T47D (cell line): ENCODE data around the gene TBX6.
"Not testable (repeated sequence)": the region's sequence is repeated elsewhere in the genome, so short reads cannot be mapped to it uniquely, and the experiment has no call there.

Experiments
- DNase-seq, 2 experiments: peaks; one replicate each; pipeline versions ENCODE4 v3.0.0 to v3.0.0-alpha.2; 2011 to 2012; ENCODE audit warnings: low read depth in 1 of 2, low spot score in 1 of 2
- JUND ChIP-seq: IDR thresholded peaks from 2 replicates; pipeline ENCODE4 v1.6.1; 2012; ENCODE audit warnings: low read depth
- in situ Hi-C: cut with HindIII; loops from 2 replicates; pipeline ENCODE4 v1.10.0; 2016; ENCODE audit warnings: low sequenced_read_pairs, low pct_unique_long_range_greater_than_20kb

Gene TBX6

GRCh38 chr16:30120340-30121105, 28.8 kb upstream of the TBX6 start:
- DNase-seq = no peak
- TF ChIP-seq JUND = no peak
- in situ Hi-C loops = no loop called here

GRCh38 chr16:30119428-30119827, 27.7 kb upstream of the TBX6 start:
- TF ChIP-seq JUND = no peak
- no peak for DNase-seq
- in situ Hi-C loops = no loop called here

- no peak for TF ChIP-seq JUND
- in situ Hi-C loops = no loop called here
- DNase-seq = no peak
These were observed 26.0 kb upstream of the TBX6 start for GRCh38 chr16:30117768-30118167.

DNA sequence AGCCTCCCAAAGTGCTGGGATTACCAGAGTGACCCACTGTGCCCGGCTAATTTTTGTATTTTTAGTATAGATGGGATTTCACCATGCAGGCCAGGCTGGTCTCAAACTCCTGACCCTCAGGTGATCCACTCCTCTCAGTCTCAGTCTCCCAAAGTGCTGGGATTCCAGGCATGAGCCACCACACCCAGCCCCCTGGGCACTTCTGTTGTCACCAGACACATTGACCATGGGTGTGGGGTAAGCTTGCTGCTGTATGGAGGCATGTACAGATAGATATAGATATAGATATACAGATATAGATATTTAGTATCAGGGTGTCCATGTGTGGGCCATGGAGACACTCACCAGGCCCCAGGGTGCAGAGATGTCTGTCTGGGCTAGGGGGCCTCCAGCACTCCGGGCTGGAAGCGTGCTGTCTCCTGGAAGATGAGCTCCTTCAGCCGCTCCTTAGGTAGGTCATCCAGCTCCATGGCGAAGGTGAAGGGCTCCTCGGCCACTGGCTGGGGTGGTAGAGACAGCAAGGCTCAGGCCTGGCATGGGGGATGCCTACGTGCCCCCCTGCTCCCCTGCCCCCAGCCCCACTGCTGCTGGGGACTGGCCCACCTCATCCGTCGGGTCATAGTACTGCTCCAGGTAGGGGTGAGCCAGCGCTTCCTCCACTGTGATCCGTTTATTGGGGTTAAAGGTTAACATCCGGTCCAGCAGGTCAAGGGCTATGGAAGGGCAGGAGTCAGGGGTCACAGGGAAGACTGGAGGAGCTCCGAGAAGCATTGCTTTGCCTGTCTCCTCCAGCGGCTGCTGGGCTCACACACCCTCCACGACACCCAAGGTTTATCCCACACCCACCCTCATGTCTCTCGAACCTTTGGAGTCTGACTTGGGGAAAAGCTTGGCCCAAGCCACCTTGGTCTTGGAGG, 24.8 kb upstream of the TBX6 start:
- no peak for TF ChIP-seq JUND
- in situ Hi-C loops = no loop called here
- DNase-seq = no peak

DNA sequence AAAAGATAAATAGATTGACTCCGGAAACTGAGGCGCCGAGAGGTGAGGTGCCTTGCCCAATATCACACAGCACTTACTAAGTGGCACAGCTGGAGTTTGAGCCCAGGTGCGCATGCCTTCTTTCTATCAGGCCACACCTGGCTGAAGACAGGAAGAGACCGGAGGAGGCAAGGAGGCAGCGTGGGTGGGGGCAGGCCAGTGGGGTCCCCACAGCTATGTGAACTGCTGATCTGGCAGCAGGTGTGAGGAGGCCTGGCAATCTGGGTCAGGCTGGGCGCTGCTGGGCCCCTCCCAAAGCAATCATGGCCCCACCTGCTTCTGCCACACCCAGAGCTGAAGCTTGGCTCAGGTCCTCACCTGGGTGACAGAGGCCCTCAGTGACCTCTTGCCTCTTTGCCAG, 23.5 kb upstream of the TBX6 start:
- TF ChIP-seq JUND = no peak
- DNase-seq = no peak
- in situ Hi-C loops = no loop called here

DNA sequence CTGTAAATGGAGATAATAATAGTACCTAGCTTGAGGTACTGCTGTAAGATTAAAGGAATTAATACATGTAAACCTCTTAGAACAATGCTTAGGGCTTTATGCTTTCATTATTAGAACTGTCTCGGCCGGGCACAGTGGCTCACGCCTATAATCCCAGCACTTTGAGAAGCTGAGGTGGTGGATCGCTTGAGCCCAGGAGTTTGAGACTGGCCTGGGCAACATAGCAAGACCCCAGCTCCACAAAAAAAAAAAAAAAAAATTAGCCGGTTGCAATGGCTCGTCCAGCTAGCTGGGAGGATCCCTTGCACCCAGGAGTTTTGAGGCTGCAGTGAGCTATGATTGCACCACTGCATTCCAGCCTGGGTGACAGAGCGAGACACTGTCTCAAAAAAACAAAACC, 23.1 kb upstream of the TBX6 start:
- DNase-seq, in situ Hi-C loops: not testable (repeated sequence)

DNA sequence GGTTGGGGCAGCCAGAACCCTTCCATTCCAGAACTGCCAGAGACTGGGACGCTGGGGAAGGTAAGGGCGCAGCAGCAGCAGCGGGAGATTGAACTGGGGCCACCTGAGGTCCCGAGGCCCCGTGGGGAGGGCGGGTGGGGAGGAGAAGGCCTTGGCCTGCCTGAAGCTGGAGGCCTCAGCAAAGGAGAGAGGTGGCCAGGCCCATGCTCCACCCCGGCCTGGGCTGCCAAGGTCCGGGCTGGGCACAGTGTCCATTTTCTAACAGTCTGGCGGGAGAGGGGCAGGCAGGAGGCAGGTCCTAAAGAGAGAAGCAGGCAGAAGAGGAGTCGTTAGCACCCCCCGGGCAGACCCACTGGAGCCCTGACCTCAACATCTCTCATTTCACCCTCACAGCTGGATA, 22.7 kb upstream of the TBX6 start:
- DNase-seq = no peak
- TF ChIP-seq JUND = no peak
- in situ Hi-C loops = no loop called here

DNA sequence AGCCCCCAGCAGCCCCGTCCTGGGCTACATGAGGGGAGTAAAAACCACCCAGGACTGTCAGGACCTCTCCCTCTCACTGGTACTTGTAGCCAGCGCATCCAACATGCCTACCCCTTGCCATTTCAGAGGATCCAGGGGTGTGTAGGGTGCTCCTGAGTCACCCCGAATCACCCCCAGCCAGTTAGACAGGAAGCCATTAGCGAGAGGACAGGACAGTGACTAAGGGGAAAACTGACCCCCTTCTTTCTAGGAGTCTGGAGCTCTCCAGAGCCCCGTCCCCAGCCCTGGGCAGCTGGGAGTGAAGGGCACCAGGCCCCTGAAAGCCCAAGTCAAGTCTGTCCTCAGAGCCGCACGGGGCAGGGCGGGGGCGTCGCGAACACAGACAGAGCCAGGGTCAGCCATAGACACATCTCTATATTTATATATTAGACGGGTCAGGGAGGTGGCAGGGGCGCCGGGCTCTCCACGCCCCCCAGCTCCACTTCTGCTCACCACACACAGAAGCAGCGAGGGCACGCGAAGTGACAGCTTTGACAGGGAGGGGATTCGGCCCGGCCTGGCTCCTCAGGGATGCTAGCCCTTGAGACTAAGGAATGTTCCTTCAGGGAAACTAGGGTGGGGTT, 22.1 kb upstream of the TBX6 start:
- no peak for TF ChIP-seq JUND
- in situ Hi-C loops = no loop called here
- DNase-seq = no peak

DNA sequence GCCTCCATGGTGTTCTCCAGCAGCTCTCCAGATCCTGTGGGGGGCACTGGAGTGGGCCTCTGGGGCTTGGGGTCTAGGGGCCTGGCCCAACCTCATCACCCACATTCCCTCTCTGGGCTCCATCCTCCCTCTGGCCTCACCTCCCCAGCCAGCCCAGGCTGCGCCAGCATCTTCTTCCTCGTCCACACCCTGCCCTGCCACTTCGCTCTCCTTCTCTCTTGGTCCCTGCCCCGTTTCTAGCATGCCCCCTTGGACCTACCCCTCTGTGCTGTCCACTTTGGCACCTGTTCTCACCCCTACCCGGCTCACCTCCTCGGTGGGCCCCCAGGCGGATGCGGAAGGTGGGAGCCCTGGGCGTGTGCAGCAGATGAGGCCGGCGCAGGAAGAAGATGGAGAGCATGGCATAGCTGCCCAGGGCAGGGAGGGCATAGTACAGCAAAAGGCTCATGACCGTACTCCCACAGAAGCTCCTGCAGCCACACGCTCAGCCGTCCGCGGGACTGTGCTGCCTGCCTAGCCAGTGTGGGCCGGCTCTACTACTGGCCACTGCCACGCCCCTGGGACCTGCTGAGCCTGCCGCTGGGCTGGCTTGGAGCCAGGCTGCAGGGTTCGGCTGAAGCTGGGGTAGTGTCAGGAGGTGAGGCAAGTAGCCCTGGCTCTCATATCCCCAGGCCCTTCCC, 21.4 kb upstream of the TBX6 start, which contains the start of gene GDPD3:
Gene GDPD3 (minus strand): TSS at position 507 of the 680 bp plus-strand sequence. CDS start 59 bp downstream, at position 448.
- TF ChIP-seq JUND = no peak
- DNase-seq = peak in 1 of 2 experiments; percentile 72
- in situ Hi-C loops = no loop called here

DNA sequence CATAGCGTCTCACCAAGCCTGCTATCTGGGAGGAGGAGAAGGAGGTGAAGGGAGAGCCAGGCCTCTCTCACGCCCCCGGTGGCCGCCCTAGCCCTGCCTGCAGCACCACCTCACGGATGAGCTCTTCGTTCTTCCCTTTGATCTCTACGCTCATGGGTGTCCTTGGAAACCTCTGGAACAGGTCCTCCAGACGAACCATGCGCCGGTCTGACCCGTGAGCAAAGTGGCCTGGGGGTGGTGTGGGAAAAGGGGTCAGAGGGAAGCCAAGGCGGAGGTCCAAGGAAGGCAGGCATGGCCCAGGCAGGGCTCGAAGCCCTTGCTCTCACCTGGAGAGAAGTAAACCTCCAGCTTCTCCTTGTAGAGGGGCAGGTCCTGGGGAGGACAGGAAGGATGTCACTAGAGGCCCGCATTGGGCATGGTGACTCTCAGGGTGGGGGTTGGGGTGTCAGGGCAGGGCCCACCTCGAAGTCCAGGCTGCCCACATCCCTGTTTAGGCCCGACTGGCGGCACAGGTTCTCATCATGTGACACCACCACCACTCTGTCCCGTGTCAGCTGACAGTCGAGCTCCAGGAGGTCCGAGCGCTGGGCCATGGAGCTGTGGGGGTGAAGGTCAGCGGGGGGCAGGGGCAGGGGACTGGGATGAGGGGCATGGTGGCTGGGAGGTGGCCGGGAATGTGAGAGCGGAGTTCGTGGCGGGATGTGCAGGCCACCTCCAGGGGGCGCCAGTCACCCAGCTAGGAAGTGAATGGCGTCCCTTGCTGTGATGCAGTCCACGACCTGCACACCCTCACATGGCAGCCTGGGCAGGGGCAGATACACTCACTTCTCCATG, 20.7 kb upstream of the TBX6 start:
- in situ Hi-C loops = no loop called here
- peak in 1 of 2 experiments; percentile 62 for DNase-seq
- TF ChIP-seq JUND = no peak

DNA sequence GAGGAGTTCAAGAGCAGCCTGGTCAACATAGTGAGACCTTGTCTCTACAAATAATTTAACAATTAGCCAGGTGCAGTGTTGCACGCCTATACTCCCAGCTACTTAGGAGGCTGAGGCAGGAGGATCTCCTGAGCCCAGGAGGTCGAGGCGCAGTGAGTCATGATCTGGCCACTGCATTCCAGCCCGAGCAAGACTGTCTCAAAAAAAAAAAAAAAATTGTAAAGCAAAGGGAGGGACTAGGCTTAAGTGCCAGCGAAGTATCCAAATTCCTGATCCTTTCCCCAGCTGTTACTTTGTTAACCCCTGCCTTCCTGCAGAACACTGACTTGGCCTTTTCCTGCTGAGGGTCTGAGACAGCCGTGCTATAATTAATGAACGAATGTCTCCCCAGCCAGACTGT, 18.9 kb upstream of the TBX6 start:
- TF ChIP-seq JUND = no peak
- in situ Hi-C loops = no loop called here
- no peak for DNase-seq
